ENCODE data around the gene SETBP1. TPM values are rescaled to one million over a fixed set of nuclear protein-coding genes. Genes with fewer than 3 reads are reported as not detected.

The SETBP1 gene
- total RNA-seq, 1 donor from 2014 or later = 72.8 TPM

GRCh38 chr18:44866103-44866502, 185.4 kb downstream of the SETBP1 start:
- no peak overlapping the region for H3K27ac Mint-ChIP-seq
- intact Hi-C loops (cut with micrococcal nuclease) = loop anchor here (1.0 kb wide), 1 partner anchor 10 kb away; no protein-coding TSS in a partner anchor
- peaks cover 48% of the 10 kb centered on the region for H3K4me1 Mint-ChIP-seq
- H3K27me3 Mint-ChIP-seq = no peaks in the 10 kb centered on the region
- ChIA-PET POLR2A (no interaction called here), CTCF (interaction anchor here (1.2 kb wide), 1 partner anchor 21 kb away, joined by 3 read pairs; no protein-coding TSS in a partner anchor)
- DNase-seq (no peak), ATAC-seq (ENCODE audit: low read depth) (no peak)
- H3K4me3 Mint-ChIP-seq = no peak overlapping the region
- peaks cover 21% of the 10 kb centered on the region for H3K36me3 Mint-ChIP-seq (ENCODE audit: low read depth)
- H3K9me3 Mint-ChIP-seq = no peaks in the 10 kb centered on the region
- TF ChIP-seq CTCF (IDR thresholded peaks at IDR 0.05) = no peak

- H3K27me3 Mint-ChIP-seq = no peaks in the 10 kb centered on the region
- ChIA-PET POLR2A (interaction anchor here (1.7 kb wide), 1 partner anchor 189 kb away, joined by 7 read pairs; the partner anchor contains the start of gene SETBP1), CTCF (no interaction called here)
- no peak for DNase-seq
- intact Hi-C loops (cut with micrococcal nuclease) = no loop called here
- no peak for TF ChIP-seq CTCF (IDR thresholded peaks at IDR 0.05)
- peaks cover 44% of the 10 kb centered on the region for H3K36me3 Mint-ChIP-seq (ENCODE audit: low read depth)
- no peak for ATAC-seq (ENCODE audit: low read depth)
- H3K9me3 Mint-ChIP-seq = no peaks in the 10 kb centered on the region
- H3K27ac Mint-ChIP-seq = no peak overlapping the region
- peaks cover 44% of the 10 kb centered on the region for H3K4me1 Mint-ChIP-seq
- no peak overlapping the region for H3K4me3 Mint-ChIP-seq
Measured at GRCh38 chr18:44869533-44869932, 188.8 kb downstream of the SETBP1 start.

GRCh38 chr18:44870631-44871502, 190.2 kb downstream of the SETBP1 start:
- ATAC-seq (ENCODE audit: low read depth) = no peak
- ChIA-PET POLR2A (interaction anchor here (1.0 to 1.2 kb wide), 3 partner anchors 68 to 195 kb away, joined by 3 read pairs; no protein-coding TSS in a partner anchor), CTCF (no interaction called here)
- Mint-ChIP-seq H3K36me3 (ENCODE audit: low read depth) (peaks cover 56% of the 10 kb centered on the region), H3K4me1 (peaks cover 30% of the 10 kb centered on the region), H3K27ac (peak overlapping the region; percentile 46), H3K4me3 (no peak overlapping the region), H3K27me3 (no peaks in the 10 kb centered on the region), H3K9me3 (no peaks in the 10 kb centered on the region)
- DNase-seq = no peak
- no peak for TF ChIP-seq CTCF (IDR thresholded peaks at IDR 0.05)
- intact Hi-C loops (cut with micrococcal nuclease) = no loop called here

GRCh38 chr18:44871771-44872170, 191.1 kb downstream of the SETBP1 start:
- peak overlapping the region; percentile 46 for H3K27ac Mint-ChIP-seq
- ATAC-seq (ENCODE audit: low read depth) = peak; percentile 25
- no peak for TF ChIP-seq CTCF (IDR thresholded peaks at IDR 0.05)
- H3K36me3 Mint-ChIP-seq (ENCODE audit: low read depth) = peaks cover 64% of the 10 kb centered on the region
- H3K4me1 Mint-ChIP-seq = peaks cover 22% of the 10 kb centered on the region
- H3K27me3 Mint-ChIP-seq = no peaks in the 10 kb centered on the region
- no peak overlapping the region for H3K4me3 Mint-ChIP-seq
- no peaks in the 10 kb centered on the region for H3K9me3 Mint-ChIP-seq
- intact Hi-C loops (cut with micrococcal nuclease) = no loop called here
- POLR2A ChIA-PET = interaction anchor here (0.9 to 1.2 kb wide), 4 partner anchors 21 to 196 kb away, joined by 3 read pairs; no protein-coding TSS in a partner anchor
- CTCF ChIA-PET = no interaction called here
- DNase-seq = no peak

- H3K27ac Mint-ChIP-seq = no peak overlapping the region
- ATAC-seq (ENCODE audit: low read depth) (no peak), DNase-seq (no peak)
- no peak for TF ChIP-seq CTCF (IDR thresholded peaks at IDR 0.05)
- peaks cover 82% of the 10 kb centered on the region for H3K36me3 Mint-ChIP-seq (ENCODE audit: low read depth)
- H3K9me3 Mint-ChIP-seq = no peaks in the 10 kb centered on the region
- POLR2A ChIA-PET = no interaction called here
- H3K4me3 Mint-ChIP-seq = no peak overlapping the region
- CTCF ChIA-PET = no interaction called here
- H3K27me3 Mint-ChIP-seq = no peaks in the 10 kb centered on the region
- intact Hi-C loops (cut with micrococcal nuclease) = no loop called here
- peaks cover 25% of the 10 kb centered on the region for H3K4me1 Mint-ChIP-seq
Measured at GRCh38 chr18:44876024-44876423, 195.3 kb downstream of the SETBP1 start.
